GM13977 (cell line): Measurements from ENCODE around the gene RALGAPA2.

Experiments
- DNase-seq: peaks from one replicate; pipeline ENCODE4 v3.0.0; 2012; ENCODE audit warnings: low spot score
- CTCF ChIP-seq: IDR thresholded peaks from 2 replicates; pipeline ENCODE4 v1.5.1; 2012; ENCODE audit warnings: mild to moderate bottlenecking, control low read depth; ENCODE audit not compliant: insufficient read depth; ENCODE audit errors: extremely low read depth, missing control alignments
- in situ Hi-C: fragments of 300-500 bp; cut with MboI; formaldehyde crosslinking; loops from one replicate; pipeline ENCODE4 v1.12.0; 2022; ENCODE audit warnings: low sequenced_read_pairs, low pct_unique_long_range_greater_than_20kb, mixed read lengths, inconsistent platforms; ENCODE audit not compliant: unreplicated experiment

Gene RALGAPA2

GRCh38 chr20:20395087-20395486, 317.4 kb downstream of the RALGAPA2 start:
- in situ Hi-C loops: no loop called here
- no peak for TF ChIP-seq CTCF
- no peak for DNase-seq

GRCh38 chr20:20393207-20394120, 319.0 kb downstream of the RALGAPA2 start:
- in situ Hi-C loops: no loop called here
- DNase-seq: no peak
- TF ChIP-seq CTCF: no peak

- no peak for DNase-seq
- TF ChIP-seq CTCF: no peak
- in situ Hi-C loops: no loop called here
Observed at GRCh38 chr20:20391766-20392165, 320.7 kb downstream of the RALGAPA2 start.

GRCh38 chr20:20391115-20391514, 321.3 kb downstream of the RALGAPA2 start:
- in situ Hi-C loops: no loop called here
- no peak for DNase-seq
- no peak for TF ChIP-seq CTCF

GRCh38 chr20:20390393-20390792, 322.1 kb downstream of the RALGAPA2 start:
- no peak for TF ChIP-seq CTCF
- no peak for DNase-seq
- in situ Hi-C loops: no loop called here

GRCh38 chr20:20386192-20386591, 326.3 kb downstream of the RALGAPA2 start:
- no peak for TF ChIP-seq CTCF
- in situ Hi-C loops: no loop called here
- no peak for DNase-seq
